Endothelial cell of umbilical vein (primary cell): ENCODE results near the gene KRT15. TPM values are rescaled to one million over a fixed set of nuclear protein-coding genes. Genes with fewer than 3 reads are reported as not detected.

Experiments
- BruUV-seq: library from RNA; stranded (reverse); fragments of 400-500 nt; replicated peaks from 2 replicates; lab custom pipeline; 2021; lab: Mats Ljungman, UMichigan
- CTCF ChIA-PET: fragments of 300-600, 350-600 bp; sonication (Branson Sonifier 250); formaldehyde crosslinking; loops from one replicate; lab custom pipeline; 2021; ENCODE audit warnings: antibody characterized with exemption, inconsistent platforms; lab: Charles Lee
- POLR2A ChIA-PET: fragments of 300-600, 350-600 bp; sonication (Branson Sonifier 250); formaldehyde crosslinking; loops from one replicate; lab custom pipeline; 2021; ENCODE audit warnings: antibody characterized with exemption, inconsistent platforms; lab: Charles Lee
- DNase-seq: peaks from one replicate; pipeline ENCODE4 v3.0.0-alpha.2; 2011; ENCODE audit warnings: low read depth, low spot score
- FAIRE-seq: peaks from 2 replicates; lab custom pipeline; 2011; peaks lifted over from hg19 to GRCh38; lab: Jason Lieb, UNC
- H2AFZ ChIP-seq: 2 replicates; pipeline ENCODE4 v1.6.0; 2012; ENCODE audit warnings: low read depth, low read length, control low read depth, inconsistent platforms
- H3K27ac ChIP-seq: 2 replicates; pipeline ENCODE4 v1.5.1; 2011; ENCODE audit warnings: low read depth, mild to moderate bottlenecking, control low read depth, low read length, moderate library complexity; ENCODE audit not compliant: insufficient read depth
- H3K27me3 ChIP-seq, 2 experiments: 2 replicates each; pipeline versions ENCODE4 v1.6.0 to v1.6.1; 2011; ENCODE audit warnings: low read length in 2 of 2, mixed read lengths in 1 of 2; ENCODE audit not compliant: control insufficient read depth in 2 of 2, insufficient read depth in 2 of 2
- H3K36me3 ChIP-seq, 2 experiments: 2 replicates in 1 of 2; 3 replicates in 1 of 2; pipeline ENCODE4 v1.5.1; 2011; ENCODE audit warnings: low read length in 2 of 2, mild to moderate bottlenecking in 1 of 2, moderate library complexity in 1 of 2; ENCODE audit not compliant: control insufficient read depth in 2 of 2, insufficient read depth in 2 of 2; ENCODE audit errors: extremely low read depth in 1 of 2
- H3K4me1 ChIP-seq: 3 replicates; pipeline ENCODE4 v1.5.1; 2011; ENCODE audit warnings: mild to moderate bottlenecking, low read length; ENCODE audit not compliant: control insufficient read depth, insufficient read depth; ENCODE audit errors: extremely low read depth
- H3K4me2 ChIP-seq: 2 replicates; pipeline ENCODE4 v1.6.1; 2011; ENCODE audit warnings: low read length, control low read depth, mixed read lengths; ENCODE audit not compliant: insufficient read depth
- H3K4me3 ChIP-seq, 3 experiments: fragments of 200-600 bp in 1 of 3; sonication (generic), shearing (Covaris generic) in 1 of 3; replicated peaks in 1 of 3; 2 replicates each; pipeline ENCODE4 v1.5.1; 2011 to 2016; ENCODE audit warnings: control low read depth in 3 of 3, low read length in 3 of 3, mild to moderate bottlenecking in 2 of 3, inconsistent platforms in 1 of 3, low read depth in 1 of 3, moderate library complexity in 1 of 3; ENCODE audit not compliant: insufficient read depth in 1 of 3
- H3K79me2 ChIP-seq: 2 replicates; pipeline ENCODE4 v1.6.0; 2012; ENCODE audit warnings: low read length, inconsistent platforms; ENCODE audit not compliant: control insufficient read depth, insufficient read depth
- H3K9ac ChIP-seq: replicated peaks from 2 replicates; pipeline ENCODE3; 2011; ENCODE audit warnings: low read length, control low read depth; ENCODE audit not compliant: insufficient read depth; ENCODE audit errors: extremely low read depth
- H3K9me1 ChIP-seq: replicated peaks from 3 replicates; pipeline ENCODE4 v1.6.0; 2011; ENCODE audit warnings: mild to moderate bottlenecking, low read length; ENCODE audit not compliant: control insufficient read depth, insufficient read depth; ENCODE audit errors: extremely low read depth
- H3K9me3 ChIP-seq: replicated peaks from 2 replicates; pipeline ENCODE4 v1.5.1; 2012; ENCODE audit warnings: low read length, inconsistent platforms; ENCODE audit not compliant: control insufficient read depth, insufficient read depth
- H4K20me1 ChIP-seq: replicated peaks from 2 replicates; pipeline ENCODE3; 2011; ENCODE audit warnings: mild to moderate bottlenecking, low read length; ENCODE audit not compliant: control insufficient read depth, insufficient read depth; ENCODE audit errors: extremely low read depth
- CTCF ChIP-seq, 2 donors: IDR thresholded peaks; 1 replicate in 1 of 2; 2 replicates in 1 of 2; pipeline ENCODE4 v1.5.1; 2011; ENCODE audit warnings: low read length in 2 of 2, mild to moderate bottlenecking in 2 of 2, moderate library complexity in 2 of 2, control low read depth in 1 of 2, inconsistent platforms in 1 of 2, low read depth in 1 of 2; ENCODE audit not compliant: insufficient read depth in 1 of 2; ENCODE audit errors: extremely low read depth in 1 of 2
- EZH2 ChIP-seq: IDR thresholded peaks from 2 replicates; pipeline ENCODE4 v1.6.1; 2012; ENCODE audit warnings: borderline replicate concordance, low read depth, mild to moderate bottlenecking, moderate library complexity, low read length, inconsistent platforms; ENCODE audit not compliant: severe bottlenecking
- FOS ChIP-seq: IDR thresholded peaks from 2 replicates; pipeline ENCODE4 v1.6.1; 2011; ENCODE audit warnings: mild to moderate bottlenecking, low read length, moderate library complexity, borderline replicate concordance; ENCODE audit not compliant: insufficient read depth
- GATA2 ChIP-seq: IDR thresholded peaks from 2 replicates; pipeline ENCODE4 v1.7.0; 2011; ENCODE audit warnings: low read depth, mild to moderate bottlenecking, moderate library complexity, mixed read lengths, low read length; ENCODE audit not compliant: insufficient read length, insufficient read depth
- JUN ChIP-seq: IDR thresholded peaks from 2 replicates; pipeline ENCODE4 v1.6.1; 2011; ENCODE audit warnings: borderline replicate concordance, low read depth; ENCODE audit not compliant: insufficient read length, insufficient read depth
- POLR2A ChIP-seq: IDR thresholded peaks from 2 replicates; pipeline ENCODE4 v1.6.1; 2012; ENCODE audit warnings: low read depth, mild to moderate bottlenecking, control low read depth, low read length
- POLR2AphosphoS5 ChIP-seq: IDR thresholded peaks from 2 replicates; pipeline ENCODE4 v1.6.1; 2012; ENCODE audit warnings: low read depth, mild to moderate bottlenecking, control low read depth, low read length, moderate library complexity; ENCODE audit not compliant: insufficient read depth
- dilution Hi-C: fragments of 300-500 bp; cut with MboI; formaldehyde crosslinking; loops from one replicate; pipeline ENCODE4 v1.15.0; 2019; ENCODE audit warnings: low sequenced_read_pairs; ENCODE audit not compliant: extremely low pct_ligation_motif_present
- intact Hi-C: fragments of 100-400 bp; cut with micrococcal nuclease; formaldehyde crosslinking; loops from one replicate; pipeline ENCODE4 v1.10.0; 2022
- polyA plus RNA-seq, 4 experiments: library from polyadenylated mRNA; depleted of rRNA in 3 of 4; stranded (reverse) in 3 of 4; unstranded in 1 of 4; fragments of >200 nt; gene quantifications; 2 replicates each; pipeline versions ENCODE4 v1.2.1 to v1.2.3, GENCODE V29; 2011 to 2012; ENCODE audit warnings: missing spikeins in 1 of 4
- total RNA-seq: library from RNA; stranded (reverse); gene quantifications from 2 replicates; pipeline ENCODE4 v1.2.3, GENCODE V29; 2021

KRT15 gene
- total and polyA plus RNA-seq, 2 donors (not counting 3 experiments of a cell fraction or from before 2014, with no cell fraction given), result 0.68 to 2.8 TPM

GRCh38 chr17:41556306-41556705 is 37.6 kb upstream of the KRT15 start:
- no peak for FAIRE-seq

More at GRCh38 chr17:41556306-41556705, 37.6 kb upstream of the KRT15 start:
- CTCF ChIA-PET, result interaction anchor here (0.9 kb wide), 1 partner anchor 23 kb away, joined by 3 read pairs; no protein-coding TSS in a partner anchor
- no peak overlapping the region for H3K9ac ChIP-seq
- H3K27ac ChIP-seq, result no peak overlapping the region
- H3K4me2 ChIP-seq, result no peak overlapping the region
- TF ChIP-seq CTCF (IDR thresholded peaks at IDR 0.05; ENCODE audit: extremely low read depth in 1 of 2, insufficient read depth in 1 of 2, low read depth in 1 of 2, low read length in 2 of 2) (no peak), EZH2 (no peak), JUN (no peak), GATA2 (no peak), POLR2A (no peak), POLR2AphosphoS5 (no peak), FOS (no peak)
- H3K27me3 ChIP-seq, result peaks cover 16 to 17% of the 10 kb centered on the region in 2 experiments
- no peaks in the 10 kb centered on the region for H3K9me1 ChIP-seq
- dilution Hi-C loops, result no loop called here
- POLR2A ChIA-PET, result no interaction called here
- BruUV-seq, result no TSS peak
- intact Hi-C loops, result no loop called here
- peaks cover 10% of the 10 kb centered on the region for H3K4me1 ChIP-seq
- no peak overlapping the region for H3K4me3 ChIP-seq
- no peak for DNase-seq
- no peaks in the 10 kb centered on the region for H3K9me3 ChIP-seq
- H3K79me2 ChIP-seq, result no peaks in the 10 kb centered on the region
- H4K20me1 ChIP-seq, result no peaks in the 10 kb centered on the region
- no peaks in the 10 kb centered on the region for H3K36me3 ChIP-seq
- H2AFZ ChIP-seq, result no peak overlapping the region
